Activated naive CD8-positive, alpha-beta T cell treated with anti-CD3 and anti-CD28 coated beads for 36 hours (primary cell): ENCODE measurements around the gene HS6ST3. TPM values are rescaled to one million over a fixed set of nuclear protein-coding genes. Genes with fewer than 3 reads are reported as not detected.

Experiments
- DNase-seq: peaks from one replicate; pipeline ENCODE4 v3.0.0; 2021
- H3K27ac Mint-ChIP-seq: one replicate; pipeline ENCODE4 v1.8.0; 2022; ENCODE audit warnings: mild to moderate bottlenecking, moderate library complexity, mixed read lengths
- H3K27me3 Mint-ChIP-seq: one replicate; pipeline ENCODE4 v1.8.0; 2022; ENCODE audit warnings: mild to moderate bottlenecking, mixed read lengths
- H3K36me3 Mint-ChIP-seq: one replicate; pipeline ENCODE4 v1.8.0; 2021; ENCODE audit warnings: mild to moderate bottlenecking, mixed read lengths
- H3K4me1 Mint-ChIP-seq: one replicate; pipeline ENCODE4 v1.8.0; 2021; ENCODE audit warnings: mixed read lengths
- H3K4me3 Mint-ChIP-seq: one replicate; pipeline ENCODE4 v1.8.0; 2022; ENCODE audit warnings: mild to moderate bottlenecking, moderate library complexity, mixed read lengths
- H3K9me3 Mint-ChIP-seq: one replicate; pipeline ENCODE4 v1.8.0; 2022; ENCODE audit warnings: mixed read lengths
- total RNA-seq, 2 experiments: library from RNA; stranded (reverse); gene quantifications; one replicate each; pipeline ENCODE4 v1.2.3, GENCODE V29; 2021

HS6ST3 gene
- total RNA-seq, 2 experiments from 2014 or later: not detected

- H3K36me3 Mint-ChIP-seq: no peaks in the 10 kb centered on the region
- H3K4me3 Mint-ChIP-seq: no peak overlapping the region
- no peaks in the 10 kb centered on the region for H3K9me3 Mint-ChIP-seq
- H3K27me3 Mint-ChIP-seq: no peaks in the 10 kb centered on the region
- H3K4me1 Mint-ChIP-seq: no peaks in the 10 kb centered on the region
- no peak overlapping the region for H3K27ac Mint-ChIP-seq
- DNase-seq: no peak
Observed at GRCh38 chr13:96527497-96527896, 437.6 kb downstream of the HS6ST3 start.

- Mint-ChIP-seq H3K36me3 (no peaks in the 10 kb centered on the region), H3K27ac (no peak overlapping the region), H3K9me3 (peaks cover 3% of the 10 kb centered on the region), H3K27me3 (no peaks in the 10 kb centered on the region), H3K4me3 (no peak overlapping the region), H3K4me1 (no peaks in the 10 kb centered on the region)
- no peak for DNase-seq
Observed at GRCh38 chr13:96532804-96533203, 442.9 kb downstream of the HS6ST3 start.

- Mint-ChIP-seq H3K4me1 (no peaks in the 10 kb centered on the region), H3K9me3 (peaks cover 3% of the 10 kb centered on the region), H3K4me3 (no peak overlapping the region), H3K27ac (no peak overlapping the region), H3K27me3 (no peaks in the 10 kb centered on the region), H3K36me3 (no peaks in the 10 kb centered on the region)
- DNase-seq: no peak
Observed at GRCh38 chr13:96533408-96533807, 443.5 kb downstream of the HS6ST3 start.

- Mint-ChIP-seq H3K4me3 (no peak overlapping the region), H3K4me1 (no peaks in the 10 kb centered on the region), H3K27me3 (no peaks in the 10 kb centered on the region), H3K27ac (no peak overlapping the region), H3K36me3 (no peaks in the 10 kb centered on the region), H3K9me3 (no peaks in the 10 kb centered on the region)
- no peak for DNase-seq
Observed at GRCh38 chr13:96539791-96540190, 449.9 kb downstream of the HS6ST3 start.

GRCh38 chr13:96540670-96541069, 450.8 kb downstream of the HS6ST3 start:
- H3K27me3 Mint-ChIP-seq: no peaks in the 10 kb centered on the region
- DNase-seq: no peak
- no peaks in the 10 kb centered on the region for H3K4me1 Mint-ChIP-seq
- H3K27ac Mint-ChIP-seq: no peak overlapping the region
- H3K4me3 Mint-ChIP-seq: no peak overlapping the region
- H3K36me3 Mint-ChIP-seq: no peaks in the 10 kb centered on the region
- no peaks in the 10 kb centered on the region for H3K9me3 Mint-ChIP-seq

- H3K9me3 Mint-ChIP-seq: no peaks in the 10 kb centered on the region
- H3K27ac Mint-ChIP-seq: no peak overlapping the region
- no peaks in the 10 kb centered on the region for H3K27me3 Mint-ChIP-seq
- no peak overlapping the region for H3K4me3 Mint-ChIP-seq
- H3K36me3 Mint-ChIP-seq: no peaks in the 10 kb centered on the region
- no peaks in the 10 kb centered on the region for H3K4me1 Mint-ChIP-seq
- DNase-seq: no peak
Observed at GRCh38 chr13:96542986-96543385, 453.1 kb downstream of the HS6ST3 start.

GRCh38 chr13:96544957-96545356, 455.1 kb downstream of the HS6ST3 start:
- H3K4me1 Mint-ChIP-seq: no peaks in the 10 kb centered on the region
- H3K27me3 Mint-ChIP-seq: no peaks in the 10 kb centered on the region
- DNase-seq: no peak
- H3K9me3 Mint-ChIP-seq: no peaks in the 10 kb centered on the region
- no peaks in the 10 kb centered on the region for H3K36me3 Mint-ChIP-seq
- H3K27ac Mint-ChIP-seq: no peak overlapping the region
- no peak overlapping the region for H3K4me3 Mint-ChIP-seq

GRCh38 chr13:96546463-96546862, 456.6 kb downstream of the HS6ST3 start:
- Mint-ChIP-seq H3K27ac (no peak overlapping the region), H3K4me1 (no peaks in the 10 kb centered on the region), H3K36me3 (no peaks in the 10 kb centered on the region), H3K4me3 (no peak overlapping the region), H3K27me3 (no peaks in the 10 kb centered on the region), H3K9me3 (no peaks in the 10 kb centered on the region)
- no peak for DNase-seq

- no peak for DNase-seq
- no peak overlapping the region for H3K4me3 Mint-ChIP-seq
- no peaks in the 10 kb centered on the region for H3K27me3 Mint-ChIP-seq
Observed at GRCh38 chr13:96551546-96551945, 461.6 kb downstream of the HS6ST3 start.

GRCh38 chr13:96552559-96552958, 462.7 kb downstream of the HS6ST3 start:
- Mint-ChIP-seq H3K9me3 (peaks cover 2% of the 10 kb centered on the region), H3K27me3 (no peaks in the 10 kb centered on the region), H3K4me3 (no peak overlapping the region), H3K27ac (no peak overlapping the region), H3K4me1 (no peaks in the 10 kb centered on the region), H3K36me3 (no peaks in the 10 kb centered on the region)
- DNase-seq: no peak

More at GRCh38 chr13:96551546-96551945, 461.6 kb downstream of the HS6ST3 start:
- no peaks in the 10 kb centered on the region for H3K4me1 Mint-ChIP-seq
- H3K9me3 Mint-ChIP-seq: peaks cover 2% of the 10 kb centered on the region
- H3K36me3 Mint-ChIP-seq: no peaks in the 10 kb centered on the region
- H3K27ac Mint-ChIP-seq: no peak overlapping the region

- DNase-seq: no peak
Observed at GRCh38 chr13:96553796-96554195, 463.9 kb downstream of the HS6ST3 start.

GRCh38 chr13:96573563-96573962, 483.7 kb downstream of the HS6ST3 start:
- no peaks in the 10 kb centered on the region for H3K4me1 Mint-ChIP-seq
- peaks cover 4% of the 10 kb centered on the region for H3K9me3 Mint-ChIP-seq
- H3K27ac Mint-ChIP-seq: no peak overlapping the region
- no peak overlapping the region for H3K4me3 Mint-ChIP-seq
- H3K36me3 Mint-ChIP-seq: no peaks in the 10 kb centered on the region
- H3K27me3 Mint-ChIP-seq: no peaks in the 10 kb centered on the region
- DNase-seq: no peak

More at GRCh38 chr13:96553796-96554195, 463.9 kb downstream of the HS6ST3 start:
- H3K27me3 Mint-ChIP-seq: no peaks in the 10 kb centered on the region
- no peaks in the 10 kb centered on the region for H3K4me1 Mint-ChIP-seq
- no peak overlapping the region for H3K27ac Mint-ChIP-seq
- peaks cover 2% of the 10 kb centered on the region for H3K9me3 Mint-ChIP-seq
- no peak overlapping the region for H3K4me3 Mint-ChIP-seq
- H3K36me3 Mint-ChIP-seq: no peaks in the 10 kb centered on the region

GRCh38 chr13:96575423-96576320, 485.8 kb downstream of the HS6ST3 start:
- H3K9me3 Mint-ChIP-seq: peaks cover 4% of the 10 kb centered on the region
- no peaks in the 10 kb centered on the region for H3K36me3 Mint-ChIP-seq
- H3K27me3 Mint-ChIP-seq: no peaks in the 10 kb centered on the region
- H3K4me3 Mint-ChIP-seq: no peak overlapping the region
- no peak for DNase-seq
- no peaks in the 10 kb centered on the region for H3K4me1 Mint-ChIP-seq
- no peak overlapping the region for H3K27ac Mint-ChIP-seq

- no peaks in the 10 kb centered on the region for H3K27me3 Mint-ChIP-seq
- no peak overlapping the region for H3K4me3 Mint-ChIP-seq
- no peaks in the 10 kb centered on the region for H3K36me3 Mint-ChIP-seq
- no peak for DNase-seq
- no peaks in the 10 kb centered on the region for H3K4me1 Mint-ChIP-seq
- peaks cover 7% of the 10 kb centered on the region for H3K9me3 Mint-ChIP-seq
- H3K27ac Mint-ChIP-seq: no peak overlapping the region
Observed at GRCh38 chr13:96581741-96582140, 491.8 kb downstream of the HS6ST3 start.

- DNase-seq: no peak
- no peak overlapping the region for H3K27ac Mint-ChIP-seq
- H3K9me3 Mint-ChIP-seq: peaks cover 9% of the 10 kb centered on the region
- H3K36me3 Mint-ChIP-seq: no peaks in the 10 kb centered on the region
- no peaks in the 10 kb centered on the region for H3K4me1 Mint-ChIP-seq
- no peaks in the 10 kb centered on the region for H3K27me3 Mint-ChIP-seq
- H3K4me3 Mint-ChIP-seq: no peak overlapping the region
Observed at GRCh38 chr13:96615252-96615651, 525.3 kb downstream of the HS6ST3 start.

- H3K36me3 Mint-ChIP-seq: no peaks in the 10 kb centered on the region
- no peak for DNase-seq
- H3K27me3 Mint-ChIP-seq: no peaks in the 10 kb centered on the region
- peaks cover 8% of the 10 kb centered on the region for H3K9me3 Mint-ChIP-seq
- no peak overlapping the region for H3K27ac Mint-ChIP-seq
- H3K4me1 Mint-ChIP-seq: no peaks in the 10 kb centered on the region
- H3K4me3 Mint-ChIP-seq: no peak overlapping the region
Observed at GRCh38 chr13:96617528-96617927, 527.6 kb downstream of the HS6ST3 start.
